Astrocyte (in vitro differentiated cells and primary cell): ENCODE data around the gene CCDC187. TPM values are rescaled to one million over a fixed set of nuclear protein-coding genes. Genes with fewer than 3 reads are reported as not detected.

Experiments used
- DNase-seq: peaks from one replicate; pipeline ENCODE4 v3.0.0-alpha.2; 2010; ENCODE audit warnings: low read depth
- FAIRE-seq: peaks from 2 replicates; lab custom pipeline; 2011; peaks lifted over from hg19 to GRCh38; lab: Jason Lieb, UNC
- H2AFZ ChIP-seq: 2 replicates; pipeline ENCODE4 v1.6.0; 2012; ENCODE audit warnings: low read depth, low read length, inconsistent platforms
- H3K27ac ChIP-seq: 2 replicates; pipeline ENCODE4 v1.5.1; 2011; ENCODE audit warnings: low read depth, low read length, inconsistent platforms
- H3K27me3 ChIP-seq: 2 replicates; pipeline ENCODE4 v1.6.0; 2011; ENCODE audit warnings: low read length, inconsistent platforms; ENCODE audit not compliant: insufficient read depth
- H3K36me3 ChIP-seq: 2 replicates; pipeline ENCODE4 v1.5.1; 2011; ENCODE audit warnings: low read length, inconsistent platforms; ENCODE audit not compliant: insufficient read depth
- H3K4me1 ChIP-seq: 2 replicates; pipeline ENCODE4 v1.5.1; 2011; ENCODE audit warnings: low read length, inconsistent platforms; ENCODE audit not compliant: insufficient read depth
- H3K4me2 ChIP-seq: 2 replicates; pipeline ENCODE4 v1.6.0; 2012; ENCODE audit warnings: low read length, inconsistent platforms
- H3K4me3 ChIP-seq: 2 replicates; pipeline ENCODE4 v1.5.1; 2011; ENCODE audit warnings: low read depth, mild to moderate bottlenecking, low read length, inconsistent platforms; ENCODE audit not compliant: insufficient read depth
- H3K79me2 ChIP-seq: 2 replicates; pipeline ENCODE4 v1.6.0; 2012; ENCODE audit warnings: mild to moderate bottlenecking, low read length, inconsistent platforms; ENCODE audit not compliant: insufficient read depth
- H3K9ac ChIP-seq: 2 replicates; pipeline ENCODE4 v1.6.0; 2012; ENCODE audit warnings: mild to moderate bottlenecking, low read length, inconsistent platforms
- H3K9me3 ChIP-seq: 2 replicates; pipeline ENCODE4 v1.5.1; 2012; ENCODE audit warnings: low read depth, mild to moderate bottlenecking, low read length, inconsistent platforms; ENCODE audit not compliant: insufficient read depth
- H4K20me1 ChIP-seq: 2 replicates; pipeline ENCODE4 v1.6.0; 2012; ENCODE audit warnings: low read length, inconsistent platforms; ENCODE audit not compliant: insufficient read depth
- H3K27ac Mint-ChIP-seq: one replicate; pipeline ENCODE4 v1.8.0; 2021; ENCODE audit warnings: mild to moderate bottlenecking, mixed read lengths; ENCODE audit not compliant: unreplicated experiment
- H3K27me3 Mint-ChIP-seq: one replicate; pipeline ENCODE4 v1.8.0; 2021; ENCODE audit warnings: low read depth, mixed read lengths; ENCODE audit not compliant: unreplicated experiment
- H3K36me3 Mint-ChIP-seq: one replicate; pipeline ENCODE4 v1.8.0; 2021; ENCODE audit warnings: low read depth, mixed read lengths; ENCODE audit not compliant: unreplicated experiment
- H3K4me1 Mint-ChIP-seq: one replicate; pipeline ENCODE4 v1.8.0; 2021; ENCODE audit warnings: low read depth, mixed read lengths; ENCODE audit not compliant: unreplicated experiment
- H3K4me3 Mint-ChIP-seq: one replicate; pipeline ENCODE4 v1.8.0; 2021; ENCODE audit warnings: mild to moderate bottlenecking, moderate library complexity, mixed read lengths; ENCODE audit not compliant: unreplicated experiment
- H3K9me3 Mint-ChIP-seq: one replicate; pipeline ENCODE4 v1.8.0; 2021; ENCODE audit warnings: mild to moderate bottlenecking, mixed read lengths; ENCODE audit not compliant: unreplicated experiment
- CTCF ChIP-seq: IDR thresholded peaks from 2 replicates; pipeline ENCODE4 v1.5.1; 2011; ENCODE audit warnings: low read depth, mild to moderate bottlenecking, inconsistent platforms, low read length, moderate library complexity; ENCODE audit not compliant: insufficient read depth
- EZH2 ChIP-seq: IDR thresholded peaks from 2 replicates; pipeline ENCODE4 v1.6.1; 2012; ENCODE audit warnings: mild to moderate bottlenecking, low read length, inconsistent platforms; ENCODE audit not compliant: insufficient read depth
- total RNA-seq: library from RNA; stranded (reverse); gene quantifications from 2 replicates; pipeline ENCODE4 v1.2.1, GENCODE V29; 2021

Gene CCDC187
- total RNA-seq, 1 donor from 2014 or later, result 0.09 TPM

GRCh38 chr9:136316896-136317676 is 13.2 kb upstream of the CCDC187 start:
- FAIRE-seq, result no peak
- peaks cover 7% of the 10 kb centered on the region for H3K36me3 Mint-ChIP-seq

GRCh38 chr9:136316271-136316751 is 12.4 kb upstream of the CCDC187 start:
- peaks cover 7% of the 10 kb centered on the region for H3K36me3 Mint-ChIP-seq
- Histone ChIP-seq H3K27ac (no peak overlapping the region), H3K27me3 (no peaks in the 10 kb centered on the region), H3K4me2 (no peak overlapping the region), H3K4me1 (no peaks in the 10 kb centered on the region), H3K9me3 (peaks cover 17% of the 10 kb centered on the region), H3K4me3 (no peak overlapping the region), H3K79me2 (no peaks in the 10 kb centered on the region), H4K20me1 (no peaks in the 10 kb centered on the region), H2AFZ (no peak overlapping the region), H3K36me3 (no peaks in the 10 kb centered on the region), H3K9ac (no peak overlapping the region)
- H3K9me3 Mint-ChIP-seq, result peaks cover 28% of the 10 kb centered on the region
- no peak for TF ChIP-seq EZH2
- TF ChIP-seq CTCF, result no peak
- DNase-seq, result no peak
- no peak for FAIRE-seq
- H3K4me3 Mint-ChIP-seq, result no peak overlapping the region
- no peaks in the 10 kb centered on the region for H3K27me3 Mint-ChIP-seq
- H3K27ac Mint-ChIP-seq, result no peak overlapping the region
- no peaks in the 10 kb centered on the region for H3K4me1 Mint-ChIP-seq

More at GRCh38 chr9:136316896-136317676, 13.2 kb upstream of the CCDC187 start:
- Mint-ChIP-seq H3K9me3 (peaks cover 28% of the 10 kb centered on the region), H3K27me3 (peaks cover 2% of the 10 kb centered on the region), H3K4me1 (no peaks in the 10 kb centered on the region), H3K27ac (no peak overlapping the region), H3K4me3 (no peak overlapping the region)
- H3K27me3 ChIP-seq, result no peaks in the 10 kb centered on the region
- no peak for DNase-seq
- H4K20me1 ChIP-seq, result no peaks in the 10 kb centered on the region
- no peak overlapping the region for H3K4me2 ChIP-seq
- H3K79me2 ChIP-seq, result no peaks in the 10 kb centered on the region
- TF ChIP-seq CTCF, result no peak
- no peak for TF ChIP-seq EZH2
- H3K9me3 ChIP-seq, result peaks cover 17% of the 10 kb centered on the region
- no peak overlapping the region for H3K27ac ChIP-seq
- no peak overlapping the region for H2AFZ ChIP-seq
- H3K9ac ChIP-seq, result no peak overlapping the region
- no peaks in the 10 kb centered on the region for H3K36me3 ChIP-seq
- no peak overlapping the region for H3K4me3 ChIP-seq
- H3K4me1 ChIP-seq, result no peaks in the 10 kb centered on the region

GRCh38 chr9:136314944-136315343 is 11.1 kb upstream of the CCDC187 start:
- Histone ChIP-seq H3K4me1 (no peaks in the 10 kb centered on the region), H3K79me2 (no peaks in the 10 kb centered on the region), H3K4me3 (no peak overlapping the region), H3K9ac (no peak overlapping the region), H3K9me3 (peaks cover 17% of the 10 kb centered on the region), H2AFZ (no peak overlapping the region), H3K27ac (no peak overlapping the region), H4K20me1 (no peaks in the 10 kb centered on the region), H3K36me3 (no peaks in the 10 kb centered on the region), H3K4me2 (no peak overlapping the region), H3K27me3 (no peaks in the 10 kb centered on the region)
- no peak overlapping the region for H3K4me3 Mint-ChIP-seq
- peaks cover 17% of the 10 kb centered on the region for H3K9me3 Mint-ChIP-seq
- no peak overlapping the region for H3K27ac Mint-ChIP-seq
- DNase-seq, result no peak
- no peaks in the 10 kb centered on the region for H3K4me1 Mint-ChIP-seq
- H3K27me3 Mint-ChIP-seq, result no peaks in the 10 kb centered on the region
- peaks cover 7% of the 10 kb centered on the region for H3K36me3 Mint-ChIP-seq
- TF ChIP-seq CTCF (no peak), EZH2 (no peak)
- no peak for FAIRE-seq
